HG03558 (cell line): ENCODE data around the gene TRMT10B.
"Not testable (repeated sequence)": the region's sequence is repeated elsewhere in the genome, so short reads cannot be mapped to it uniquely, and the experiment has no call there.

Experiments
- ATAC-seq: cut with Tn5 transposase; IDR thresholded peaks from one replicate; pipeline ENCODE4 v1.9.1; 2021; ENCODE audit warnings: moderate number of reproducible peaks; ENCODE audit not compliant: unreplicated experiment; ENCODE audit errors: extremely low read depth

Gene TRMT10B

GRCh38 chr9:37796232-37796631 lies 42.6 kb downstream of the TRMT10B start:
- no peak for ATAC-seq

- ATAC-seq = no peak
Observed at GRCh38 chr9:37798677-37799076, 45.1 kb downstream of the TRMT10B start.

- no peak for ATAC-seq
Observed at GRCh38 chr9:37800631-37801286, 47.2 kb downstream of the TRMT10B start, which contains the start of gene DCAF10. DCAF10 (plus strand) TSS chr9:37800797; CDS start chr9:37800867, 70 bp downstream.

- no peak for ATAC-seq
Observed at GRCh38 chr9:37801287-37801850, 47.8 kb downstream of the TRMT10B start.

DNA sequence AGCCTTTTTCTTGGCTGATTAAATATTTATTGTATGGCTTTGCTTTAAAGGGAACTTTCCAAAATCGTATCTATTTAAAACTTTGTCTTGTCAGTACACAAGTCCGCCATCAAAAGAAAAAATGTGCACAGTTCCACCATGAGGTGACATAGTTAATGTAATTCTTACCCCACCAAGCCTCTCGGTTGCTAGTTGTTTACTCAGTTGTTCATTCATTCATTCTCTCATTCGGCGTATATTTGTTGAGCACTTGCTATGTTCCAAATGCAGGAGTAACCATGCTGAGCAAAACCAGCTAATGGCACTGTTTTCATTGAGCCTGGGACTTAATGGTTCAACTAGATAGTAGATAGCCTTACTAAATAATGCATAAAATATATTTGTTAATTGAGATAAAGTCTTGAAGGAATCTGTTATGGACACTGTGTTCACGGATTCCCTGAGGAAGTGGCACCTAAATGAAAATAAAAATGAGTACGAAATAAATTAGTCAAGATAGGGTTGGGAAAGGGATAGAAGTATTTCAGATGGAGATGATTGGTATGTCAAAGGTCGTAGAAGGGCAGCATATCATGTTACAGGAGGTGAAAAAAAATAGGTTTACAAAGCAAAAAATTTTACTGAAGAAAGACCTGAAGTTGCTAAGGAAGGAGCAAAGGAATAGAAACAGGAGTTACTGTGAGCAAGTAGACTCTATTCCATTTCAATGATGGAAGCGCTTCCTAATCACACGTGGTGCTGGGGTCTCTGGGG lies 48.5 kb downstream of the TRMT10B start:
- no peak for ATAC-seq

DNA sequence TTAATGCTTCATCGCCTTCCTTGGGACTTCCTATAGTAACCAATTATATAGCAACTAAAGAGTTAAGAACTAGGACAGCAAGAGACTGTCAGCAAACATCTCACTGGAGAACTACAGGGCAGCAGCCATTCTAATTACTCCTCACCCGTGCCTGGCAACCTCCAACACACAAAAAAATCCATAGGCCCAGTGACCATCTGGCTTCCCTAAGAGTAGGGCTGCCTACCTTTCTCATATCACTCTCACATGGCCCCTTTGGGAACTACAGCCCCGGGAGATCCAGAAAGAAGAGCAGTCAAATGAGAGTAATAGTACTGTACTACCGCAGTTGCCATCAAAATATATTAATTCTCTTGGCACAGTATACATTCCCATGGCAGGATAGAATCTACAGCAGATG lies 52.7 kb downstream of the TRMT10B start:
- ATAC-seq = no peak

GRCh38 chr9:37809676-37810075 lies 56.1 kb downstream of the TRMT10B start:
- ATAC-seq = not testable (repeated sequence)

DNA sequence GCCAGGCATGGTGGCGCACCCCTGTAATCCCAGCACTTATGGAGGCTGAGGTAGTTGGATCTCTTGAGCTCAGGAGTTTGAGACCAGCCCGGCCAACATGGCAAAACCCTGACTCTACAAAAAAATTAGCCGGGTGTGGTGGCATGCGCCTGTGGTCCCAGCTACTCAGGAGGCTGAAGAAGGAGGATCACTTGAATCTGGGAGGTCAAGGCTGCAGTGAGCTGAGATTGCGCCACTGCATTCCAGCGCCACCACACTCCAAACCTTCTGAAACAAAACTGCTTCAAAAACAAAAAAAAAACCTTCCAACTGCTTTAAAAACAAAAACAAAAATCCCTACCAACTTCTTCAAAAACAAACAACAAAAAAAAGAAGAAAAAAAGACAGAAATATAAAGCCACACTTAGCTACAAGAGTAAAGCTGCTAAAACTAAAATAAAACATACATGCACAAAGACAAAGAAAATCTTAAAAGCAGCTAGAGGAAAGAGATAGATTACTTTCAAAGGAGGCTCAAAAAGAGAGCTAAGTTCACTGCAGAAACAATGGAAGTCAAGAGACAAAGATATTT lies 58.4 kb downstream of the TRMT10B start:
- no peak for ATAC-seq

GRCh38 chr9:37812773-37813379 lies 59.3 kb downstream of the TRMT10B start:
- ATAC-seq = no peak

- no peak for ATAC-seq
Observed at GRCh38 chr9:37818849-37819248, 65.2 kb downstream of the TRMT10B start.

DNA sequence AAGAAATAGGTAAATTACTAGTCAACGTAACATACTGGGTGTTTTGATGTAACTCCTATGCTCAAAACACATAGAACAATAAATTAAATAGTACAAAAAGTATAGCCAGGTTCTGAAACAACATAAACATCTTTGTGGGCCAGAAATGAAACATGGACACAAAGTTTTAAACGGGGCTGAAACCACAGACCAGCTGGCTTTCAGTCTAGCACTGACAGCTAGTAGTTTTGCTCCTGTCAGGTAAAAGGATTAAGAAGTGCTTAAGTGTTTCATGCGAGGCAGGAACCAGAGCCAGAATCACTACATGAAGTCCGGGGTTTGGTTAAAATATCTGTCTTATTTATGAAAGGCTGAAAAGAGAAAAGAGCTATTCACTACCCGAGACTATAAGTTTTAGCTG lies 66.5 kb downstream of the TRMT10B start:
- no peak for ATAC-seq

DNA sequence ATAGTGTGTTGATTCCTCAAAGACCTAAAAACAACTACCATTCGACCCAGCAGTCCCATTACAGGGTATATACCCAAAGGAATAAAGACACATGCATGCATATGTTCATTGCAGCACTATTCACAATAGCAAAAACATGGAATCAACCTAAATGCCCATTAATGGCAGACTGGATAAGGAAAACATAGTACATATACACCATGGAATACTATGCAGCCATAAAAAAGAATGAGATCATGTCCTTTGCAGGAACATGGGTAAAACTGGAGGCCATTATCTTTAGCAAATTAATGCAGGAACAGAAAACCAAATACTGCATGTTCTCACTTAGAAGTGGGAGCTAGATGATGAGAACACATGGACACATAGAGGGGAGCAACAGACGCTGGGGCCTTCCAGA lies 71.6 kb downstream of the TRMT10B start:
- not testable (repeated sequence) for ATAC-seq

DNA sequence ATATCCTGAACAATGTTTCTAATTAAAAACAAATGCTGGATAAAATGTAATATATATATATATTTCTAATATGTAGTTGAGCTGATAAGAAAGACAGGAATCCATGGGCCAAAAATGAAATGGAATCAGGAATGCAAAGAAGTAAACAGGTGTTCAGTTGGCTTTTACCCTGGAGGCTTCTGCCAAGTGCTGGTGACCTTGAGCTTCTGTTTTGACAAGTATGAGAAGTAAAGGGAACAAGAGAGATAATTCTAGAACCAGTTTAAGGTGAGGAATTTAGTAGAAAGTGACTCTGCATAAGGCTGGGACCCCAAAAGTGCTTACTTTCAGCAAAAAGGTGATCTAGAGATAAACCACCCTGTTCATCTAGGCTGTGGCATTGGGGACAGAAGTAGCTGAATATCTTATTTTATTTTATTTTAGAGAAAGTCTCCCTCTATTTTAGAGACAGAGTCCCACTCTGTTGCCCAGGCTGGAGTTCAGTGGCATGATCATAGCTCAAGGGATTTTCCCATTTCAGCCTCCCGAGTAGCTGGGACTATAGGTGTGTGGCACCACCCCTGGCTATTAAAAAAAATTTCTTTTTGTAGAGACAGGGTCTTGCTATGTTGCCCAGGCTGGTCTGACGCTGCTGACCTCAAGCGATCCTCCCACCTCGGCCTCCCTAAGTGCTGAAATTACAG lies 74.0 kb downstream of the TRMT10B start:
- no peak for ATAC-seq
